Breast epithelium (tissue), 4 donors: ENCODE results near the gene DHRS1. TPM values are rescaled to one million over a fixed set of nuclear protein-coding genes. Genes with fewer than 3 reads are reported as not detected.

Source experiments
- DNase-seq, 2 donors: peaks; one replicate each; pipeline ENCODE4 v3.0.0-alpha.2; 2019; ENCODE audit warnings: low spot score in 2 of 2
- H3K27ac ChIP-seq, 2 donors: fragments of 200-600 bp; sonication (generic) in 1 of 2; one replicate each; pipeline ENCODE4 v1.5.1; 2016 to 2019; ENCODE audit warnings: mild to moderate bottlenecking in 1 of 2
- H3K27me3 ChIP-seq, 2 donors: fragments of 200-600 bp; sonication (generic) in 1 of 2; one replicate each; pipeline versions ENCODE4 v1.5.1 to v1.6.0; 2017 to 2019; ENCODE audit warnings: control low read depth in 1 of 2, mild to moderate bottlenecking in 1 of 2
- H3K36me3 ChIP-seq: fragments of 200-600 bp; one replicate; pipeline ENCODE4 v1.5.1; 2019
- H3K4me1 ChIP-seq, 2 donors: fragments of 200-600 bp; sonication (generic); one replicate each; pipeline ENCODE4 v1.5.1; 2016 to 2019; ENCODE audit warnings: control low read depth in 1 of 2
- H3K4me3 ChIP-seq, 3 donors: fragments of 200-600 bp; sonication (generic); 1 replicate in 2 of 3; 2 replicates in 1 of 3; pipeline ENCODE4 v1.5.1; 2016 to 2019; ENCODE audit warnings: mild to moderate bottlenecking in 3 of 3, moderate library complexity in 2 of 3
- H3K9me3 ChIP-seq, 2 donors: fragments of 200-600 bp; sonication (generic) in 1 of 2; one replicate each; pipeline ENCODE4 v1.5.1; 2016 to 2019; ENCODE audit warnings: control low read depth in 1 of 2
- POLR2A ChIP-seq: fragments of 450-650 bp; IDR thresholded peaks from one replicate; pipeline ENCODE4 v1.6.1; 2016; ENCODE audit warnings: antibody characterized with exemption, mild to moderate bottlenecking, moderate library complexity
- POLR2AphosphoS5 ChIP-seq, 3 donors: sonication (generic); formaldehyde crosslinking; IDR thresholded peaks; one replicate each; pipeline ENCODE4 v1.6.1; 2017; ENCODE audit warnings: antibody characterized with exemption in 3 of 3
- intact Hi-C: fragments of 100-400 bp; cut with DNase I; formaldehyde crosslinking; loops from one replicate; pipeline ENCODE4 v1.15.1; 2023; ENCODE audit warnings: low total_unique reads
- total RNA-seq, 3 donors: library from RNA; depleted of rRNA; stranded (reverse); fragments of >200 nt; gene quantifications; one replicate each; pipeline ENCODE4 v1.1.0, GENCODE V29; 2016
- TF ChIP-seq, protein P1 (sequence below), 3 donors: fragments of 450-650 bp; IDR thresholded peaks; one replicate each; pipeline ENCODE4 v1.5.1; 2016 to 2017; ENCODE audit warnings: antibody characterized with exemption in 3 of 3, mild to moderate bottlenecking in 3 of 3, moderate library complexity in 3 of 3

DHRS1 gene
- 10 to 100 TPM; 21.9 to 45.7 (median 32.1) TPM for total RNA-seq

GRCh38 chr14:24299255-24300191, at the start of gene DHRS1, which contains the start of gene NOP9:
Gene DHRS1, minus strand, starts transcription at chr14:24299780. Its CDS starts 674 bp downstream, at chr14:24299106.
Gene NOP9, plus strand, starts transcription at chr14:24299850. Its CDS starts 105 bp downstream, at chr14:24299955.
- H3K4me3 ChIP-seq = peak within 1 kb of the TSS; percentile 63 to 99 (median 94)
- no peaks in the 10 kb centered on the region for H3K9me3 ChIP-seq
- intact Hi-C loops = loop anchor here (10.0 kb wide), 1 partner anchor 55 kb away; the partner anchor contains the start of gene TINF2
- peak; percentile 87 to 93 for DNase-seq
- peaks cover 16% of the 10 kb centered on the region for H3K36me3 ChIP-seq
- no peaks in the 10 kb centered on the region for H3K27me3 ChIP-seq
- peaks cover 4 to 11% of the 10 kb centered on the region in 2 donors for H3K4me1 ChIP-seq
- TF ChIP-seq POLR2AphosphoS5 (IDR thresholded peaks at IDR 0.05) (peak; percentile 92 to 93 (median 92)), POLR2A (peak; percentile 72)
- TF ChIP-seq, protein P1, sequence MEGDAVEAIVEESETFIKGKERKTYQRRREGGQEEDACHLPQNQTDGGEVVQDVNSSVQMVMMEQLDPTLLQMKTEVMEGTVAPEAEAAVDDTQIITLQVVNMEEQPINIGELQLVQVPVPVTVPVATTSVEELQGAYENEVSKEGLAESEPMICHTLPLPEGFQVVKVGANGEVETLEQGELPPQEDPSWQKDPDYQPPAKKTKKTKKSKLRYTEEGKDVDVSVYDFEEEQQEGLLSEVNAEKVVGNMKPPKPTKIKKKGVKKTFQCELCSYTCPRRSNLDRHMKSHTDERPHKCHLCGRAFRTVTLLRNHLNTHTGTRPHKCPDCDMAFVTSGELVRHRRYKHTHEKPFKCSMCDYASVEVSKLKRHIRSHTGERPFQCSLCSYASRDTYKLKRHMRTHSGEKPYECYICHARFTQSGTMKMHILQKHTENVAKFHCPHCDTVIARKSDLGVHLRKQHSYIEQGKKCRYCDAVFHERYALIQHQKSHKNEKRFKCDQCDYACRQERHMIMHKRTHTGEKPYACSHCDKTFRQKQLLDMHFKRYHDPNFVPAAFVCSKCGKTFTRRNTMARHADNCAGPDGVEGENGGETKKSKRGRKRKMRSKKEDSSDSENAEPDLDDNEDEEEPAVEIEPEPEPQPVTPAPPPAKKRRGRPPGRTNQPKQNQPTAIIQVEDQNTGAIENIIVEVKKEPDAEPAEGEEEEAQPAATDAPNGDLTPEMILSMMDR (IDR thresholded peaks at IDR 0.05) = no peak
- peak within 1 kb of the TSS; percentile 92 to 95 for H3K27ac ChIP-seq

GRCh38 chr14:24348186-24348585, 48.6 kb upstream of the DHRS1 start:
- Histone ChIP-seq H3K27ac (no peak overlapping the region), H3K27me3 (no peaks in the 10 kb centered on the region), H3K9me3 (no peaks in the 10 kb centered on the region), H3K4me3 (no peak overlapping the region), H3K4me1 (no peaks in the 10 kb centered on the region), H3K36me3 (no peaks in the 10 kb centered on the region)
- TF ChIP-seq, protein P1 (IDR thresholded peaks at IDR 0.05) = no peak
- TF ChIP-seq POLR2AphosphoS5 (IDR thresholded peaks at IDR 0.05) (no peak), POLR2A (no peak)
- DNase-seq = no peak
- intact Hi-C loops = loop anchor here (5.0 kb wide), 1 partner anchor 49 kb away; the partner anchor contains the start of gene NYNRIN

DNA sequence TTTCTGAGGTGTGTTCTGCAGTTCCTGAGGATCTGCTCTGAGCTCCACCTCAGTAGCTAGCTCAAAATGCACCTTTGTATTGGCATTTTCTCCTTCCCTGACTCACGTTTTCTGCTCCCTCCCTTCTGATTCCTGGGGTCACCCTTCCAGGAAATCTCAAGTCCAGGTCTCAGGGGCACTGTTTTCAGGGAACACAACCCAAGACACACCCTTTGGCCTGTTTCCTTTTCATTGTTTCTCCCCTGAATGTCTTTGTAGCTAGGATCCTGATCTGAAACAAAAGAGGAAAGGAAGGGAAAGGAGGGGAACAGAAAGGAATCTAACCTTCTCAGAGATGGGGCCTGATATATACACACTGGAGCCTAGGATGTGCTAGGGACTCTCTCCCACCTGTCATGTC, 47.6 kb upstream of the DHRS1 start:
- intact Hi-C loops = loop anchor here (5.0 kb wide), 1 partner anchor 50 kb away; the partner anchor contains the start of gene NYNRIN
- no peaks in the 10 kb centered on the region for H3K27me3 ChIP-seq
- no peaks in the 10 kb centered on the region for H3K36me3 ChIP-seq
- no peaks in the 10 kb centered on the region for H3K4me1 ChIP-seq
- H3K4me3 ChIP-seq = no peak overlapping the region
- no peaks in the 10 kb centered on the region for H3K9me3 ChIP-seq
- TF ChIP-seq POLR2AphosphoS5 (IDR thresholded peaks at IDR 0.05) (no peak), POLR2A (no peak)
- TF ChIP-seq, protein P1 (IDR thresholded peaks at IDR 0.05) = no peak
- no peak overlapping the region for H3K27ac ChIP-seq
- no peak for DNase-seq

GRCh38 chr14:24343795-24344660, 44.4 kb upstream of the DHRS1 start:
- Histone ChIP-seq H3K9me3 (no peaks in the 10 kb centered on the region), H3K36me3 (no peaks in the 10 kb centered on the region), H3K27ac (no peak overlapping the region), H3K27me3 (no peaks in the 10 kb centered on the region), H3K4me1 (no peaks in the 10 kb centered on the region), H3K4me3 (no peak overlapping the region)
- TF ChIP-seq POLR2AphosphoS5 (IDR thresholded peaks at IDR 0.05) (no peak), POLR2A (no peak)
- TF ChIP-seq, protein P1 (IDR thresholded peaks at IDR 0.05) = no peak
- no peak for DNase-seq
- intact Hi-C loops = no loop called here
